Testis (tissue), 3 donors: Measurements from ENCODE around the gene MEG3. TPM values are rescaled to one million over a fixed set of nuclear protein-coding genes. Genes with fewer than 3 reads are reported as not detected.

Experiments used
- DNase-seq: peaks from one replicate; pipeline ENCODE4 v3.0.0-alpha.2; 2019
- H3K27ac ChIP-seq, 2 donors: fragments of 200-600 bp; sonication (generic); one replicate each; pipeline ENCODE4 v1.5.1; 2019
- H3K27me3 ChIP-seq: fragments of 200-600 bp; sonication (generic); one replicate; pipeline ENCODE4 v1.5.1; 2019
- H3K36me3 ChIP-seq: fragments of 200-600 bp; sonication (generic); one replicate; pipeline ENCODE4 v1.5.1; 2017; ENCODE audit warnings: low read depth; ENCODE audit errors: missing control alignments
- H3K4me1 ChIP-seq: fragments of 200-600 bp; sonication (generic); one replicate; pipeline ENCODE4 v1.5.1; 2019
- H3K4me3 ChIP-seq, 2 donors: fragments of 200-600 bp; sonication (generic); one replicate each; pipeline ENCODE4 v1.5.1; 2017 to 2019
- H3K9me3 ChIP-seq: fragments of 200-600 bp; sonication (generic); one replicate; pipeline ENCODE4 v1.5.1; 2017
- POLR2A ChIP-seq: fragments of 450-650 bp; IDR thresholded peaks from one replicate; pipeline ENCODE4 v1.6.1; 2017; ENCODE audit warnings: antibody characterized with exemption, mild to moderate bottlenecking, moderate library complexity
- WGBS, 2 donors: methylation state at CpG; one replicate each; pipeline ENCODE4 v1.1.5; 2018; 5-methylcytosine and 5-hydroxymethylcytosine counted together
- intact Hi-C: fragments of 100-400 bp; cut with DNase I; formaldehyde crosslinking; loops from one replicate; pipeline ENCODE4 v1.15.1; 2023; ENCODE audit warnings: low total_unique reads
- polyA plus RNA-seq: library from polyadenylated mRNA; stranded (reverse); fragments of 350-450 nt; fragmentation: Illumina TruSeq; extraction: RNeasy Lipid Tissue Mini Kit (QIAGEN cat#74804); gene quantifications from one replicate; pipeline ENCODE4 v1.2.3, GENCODE V29; 2014; ENCODE audit warnings: low read depth, low replicate concordance; ENCODE audit not compliant: insufficient read depth
- total RNA-seq, 2 donors: library from RNA; depleted of rRNA; stranded (reverse); fragments of >200 nt; gene quantifications; one replicate each; pipeline ENCODE4 v1.2.3, GENCODE V29; 2016
- TF ChIP-seq, protein P1 (sequence below), 3 experiments: fragments of 450-650 bp in 2 of 3; fragments of 200-600 bp in 1 of 3; sonication (generic) in 1 of 3; IDR thresholded peaks; one replicate each; pipeline ENCODE4 v1.5.1; 2016 to 2019; ENCODE audit warnings: antibody characterized with exemption in 3 of 3, mild to moderate bottlenecking in 2 of 3, moderate library complexity in 1 of 3

The MEG3 gene
- total and polyA plus RNA-seq, 3 donors from 2014 or later = 107 to 324 (median 228) TPM

- Histone ChIP-seq H3K27ac (no peak overlapping the region), H3K27me3 (no peaks in the 10 kb centered on the region), H3K36me3 (no peaks in the 10 kb centered on the region), H3K9me3 (no peaks in the 10 kb centered on the region), H3K4me3 (no peak overlapping the region), H3K4me1 (no peaks in the 10 kb centered on the region)
- TF ChIP-seq, protein P1, sequence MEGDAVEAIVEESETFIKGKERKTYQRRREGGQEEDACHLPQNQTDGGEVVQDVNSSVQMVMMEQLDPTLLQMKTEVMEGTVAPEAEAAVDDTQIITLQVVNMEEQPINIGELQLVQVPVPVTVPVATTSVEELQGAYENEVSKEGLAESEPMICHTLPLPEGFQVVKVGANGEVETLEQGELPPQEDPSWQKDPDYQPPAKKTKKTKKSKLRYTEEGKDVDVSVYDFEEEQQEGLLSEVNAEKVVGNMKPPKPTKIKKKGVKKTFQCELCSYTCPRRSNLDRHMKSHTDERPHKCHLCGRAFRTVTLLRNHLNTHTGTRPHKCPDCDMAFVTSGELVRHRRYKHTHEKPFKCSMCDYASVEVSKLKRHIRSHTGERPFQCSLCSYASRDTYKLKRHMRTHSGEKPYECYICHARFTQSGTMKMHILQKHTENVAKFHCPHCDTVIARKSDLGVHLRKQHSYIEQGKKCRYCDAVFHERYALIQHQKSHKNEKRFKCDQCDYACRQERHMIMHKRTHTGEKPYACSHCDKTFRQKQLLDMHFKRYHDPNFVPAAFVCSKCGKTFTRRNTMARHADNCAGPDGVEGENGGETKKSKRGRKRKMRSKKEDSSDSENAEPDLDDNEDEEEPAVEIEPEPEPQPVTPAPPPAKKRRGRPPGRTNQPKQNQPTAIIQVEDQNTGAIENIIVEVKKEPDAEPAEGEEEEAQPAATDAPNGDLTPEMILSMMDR (IDR thresholded peaks at IDR 0.05) = no peak
- no peak for TF ChIP-seq POLR2A
- peak; percentile 8 for DNase-seq
- intact Hi-C loops = no loop called here
- WGBS, 2 donors = 93 to 100% methylated on average over 2 to 10 of the region's 10 CpGs
Observed at GRCh38 chr14:100891051-100891450, 65.1 kb downstream of the MEG3 start.

DNA sequence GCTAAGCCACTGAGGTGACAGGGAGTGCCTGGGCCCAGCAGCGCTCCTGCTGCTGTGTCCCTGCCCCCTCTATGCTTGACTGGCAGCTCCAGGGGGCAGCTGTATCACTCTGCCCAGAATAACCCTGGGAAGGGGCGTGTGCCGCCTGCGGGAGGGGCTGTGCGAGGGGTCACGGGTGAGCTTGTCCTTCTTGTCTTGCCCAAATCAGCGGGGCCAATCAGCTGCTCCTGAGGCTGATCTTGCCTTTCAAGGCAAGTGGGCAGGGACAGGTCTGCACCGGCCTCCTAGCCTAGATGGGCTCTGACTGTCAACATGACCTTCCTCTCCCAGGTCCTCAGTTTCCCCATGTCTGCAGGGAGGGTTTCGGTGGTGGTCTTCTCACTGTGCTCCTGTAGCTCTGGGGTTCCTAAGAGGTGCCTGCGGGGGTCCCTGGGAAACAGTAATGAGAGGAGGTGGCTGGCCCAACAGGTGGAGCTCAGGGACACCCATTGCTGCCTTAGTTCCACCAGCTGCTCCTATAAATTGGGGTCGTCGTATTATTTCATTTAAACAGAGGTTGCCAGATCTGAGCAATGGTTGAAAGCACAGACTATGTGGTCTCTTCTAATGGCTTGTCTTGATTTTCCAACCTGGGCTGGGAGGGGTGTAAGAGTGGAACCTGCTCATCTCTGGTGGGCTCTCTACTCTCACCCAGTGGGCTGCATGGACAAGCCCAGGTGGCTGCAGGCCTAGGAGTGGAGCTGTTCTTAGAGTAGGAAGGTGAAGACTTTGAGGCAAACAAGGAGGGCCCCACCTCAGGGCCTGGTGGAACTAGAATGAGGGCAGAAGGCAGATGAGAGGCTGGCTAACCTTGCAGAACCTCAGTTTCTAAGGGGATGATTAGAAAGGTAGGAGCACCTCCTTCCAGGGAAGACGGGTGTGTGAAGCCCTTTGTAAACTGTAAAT lies 65.9 kb downstream of the MEG3 start:
- intact Hi-C loops = no loop called here
- peak; percentile 6 for DNase-seq

GRCh38 chr14:100892496-100893227 lies 66.7 kb downstream of the MEG3 start:
- TF ChIP-seq, protein P1 (IDR thresholded peaks at IDR 0.05) = no peak
- TF ChIP-seq POLR2A = no peak
- H3K4me1 ChIP-seq = no peaks in the 10 kb centered on the region
- H3K36me3 ChIP-seq = no peaks in the 10 kb centered on the region
- H3K9me3 ChIP-seq = no peaks in the 10 kb centered on the region
- H3K4me3 ChIP-seq = no peak overlapping the region
- WGBS, 2 donors = 85 to 91% methylated on average over 16 to 17 of the region's 17 CpGs
- no peak for DNase-seq
- no peaks in the 10 kb centered on the region for H3K27me3 ChIP-seq
- intact Hi-C loops = no loop called here
- no peak overlapping the region for H3K27ac ChIP-seq

More for the DNA sequence above, 65.9 kb downstream of the MEG3 start:
- H3K27ac ChIP-seq = no peak overlapping the region
- H3K4me3 ChIP-seq = no peak overlapping the region
- H3K27me3 ChIP-seq = no peaks in the 10 kb centered on the region
- no peak for TF ChIP-seq POLR2A
- TF ChIP-seq, protein P1 (IDR thresholded peaks at IDR 0.05) = no peak
- H3K9me3 ChIP-seq = no peaks in the 10 kb centered on the region
- no peaks in the 10 kb centered on the region for H3K36me3 ChIP-seq
- no peaks in the 10 kb centered on the region for H3K4me1 ChIP-seq
- 92 to 95% methylated on average over 13 of the region's 13 CpGs for WGBS, 2 donors

DNA sequence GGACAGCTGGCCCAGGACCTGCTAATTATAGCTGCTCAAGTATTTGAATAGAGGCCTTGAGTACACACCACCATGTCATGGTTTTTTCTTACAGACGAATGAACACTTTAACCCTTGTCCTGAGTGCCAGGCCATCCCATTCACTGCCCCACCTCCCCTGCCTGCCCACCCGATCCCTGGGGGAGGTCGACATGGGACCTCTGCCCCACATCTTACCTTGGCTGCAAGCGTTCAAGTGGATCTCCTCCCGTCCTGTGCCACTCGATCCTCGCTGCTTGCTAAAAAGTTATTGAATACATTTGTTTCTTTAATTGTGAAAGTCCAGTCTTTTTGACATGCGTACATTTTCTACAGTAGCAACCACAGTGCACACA lies 67.3 kb downstream of the MEG3 start:
- peak; percentile 10 for DNase-seq
- intact Hi-C loops = no loop called here
- H3K4me3 ChIP-seq = no peak overlapping the region
- TF ChIP-seq POLR2A = no peak
- TF ChIP-seq, protein P1 (IDR thresholded peaks at IDR 0.05) = no peak
- no peak overlapping the region for H3K27ac ChIP-seq
- no peaks in the 10 kb centered on the region for H3K27me3 ChIP-seq
- no peaks in the 10 kb centered on the region for H3K4me1 ChIP-seq
- no peaks in the 10 kb centered on the region for H3K9me3 ChIP-seq
- 80 to 90% methylated on average over 8 of the region's 8 CpGs for WGBS, 2 donors
- no peaks in the 10 kb centered on the region for H3K36me3 ChIP-seq
